ENCODE measurements around the gene ZNF708. TPM values are rescaled to one million over a fixed set of nuclear protein-coding genes. Genes with fewer than 3 reads are reported as not detected.
"Not testable (repeated sequence)": the region's sequence is repeated elsewhere in the genome, so short reads cannot be mapped to it uniquely, and the experiment has no call there.

Gene ZNF708
- total and polyA plus RNA-seq, 2 of the 8 experiments (the other 6 are each of a cell fraction or from before 2014, with no cell fraction given), result 4.1 to 40.0 TPM

GRCh38 chr19:21308773-21309172 lies 20.4 kb downstream of the ZNF708 start (continued):
- TF ChIP-seq SAP30 (IDR thresholded peaks at IDR 0.05; ENCODE audit: insufficient read depth, insufficient replicate concordance, low read length) (no peak), RAD21 (IDR thresholded peaks at IDR 0.05 in 1 of 2, conservative IDR thresholded peaks at IDR 0.05 in 1 of 2; ENCODE audit: low read depth in 2 of 2, low read length in 2 of 2) (no peak), CBX5 (IDR thresholded peaks at IDR 0.05; ENCODE audit: low read depth, low read length) (no peak), TCF12 (IDR thresholded peaks at IDR 0.05; ENCODE audit: low read depth, low read length) (no peak), KDM1A (IDR thresholded peaks at IDR 0.05; ENCODE audit: borderline replicate concordance, low read length) (no peak)

GRCh38 chr19:21306881-21307479 lies 22.2 kb downstream of the ZNF708 start:
- WGBS, 2 experiments (ENCODE audit: extremely low coverage in 1 of 2, insufficient coverage in 1 of 2, insufficient read length in 1 of 2, insufficient replicate concordance in 2 of 2, low coverage in 1 of 2, low lambda C conversion rate in 2 of 2, missing lambda C conversion rate in 1 of 2), result 81% methylated on average over 3 of the region's 3 CpGs; no CpG with 5 or more reads in 1 of the 2 experiments
- H3K23me2 ChIP-seq (ENCODE audit: low read depth, low read length); H4K8ac ChIP-seq (ENCODE audit: extremely low read depth, insufficient read depth, low read length); H3K23ac ChIP-seq (ENCODE audit: insufficient read length); H3K14ac ChIP-seq (ENCODE audit: insufficient read length); DNase-seq (ENCODE audit: low read depth in 1 of 2, low spot score in 2 of 2); H3K79me1 ChIP-seq (ENCODE audit: low read depth, low read length); H3K4me3 ChIP-seq (ENCODE audit: extremely low read depth in 1 of 4, insufficient read depth in 2 of 4, low read depth in 3 of 4, low read length in 4 of 4); H3K4me1 ChIP-seq (replicated peaks in 1 of 4; ENCODE audit: control insufficient read depth in 3 of 4, insufficient read depth in 4 of 4, low read length in 3 of 4); H2BK15ac ChIP-seq (ENCODE audit: low read length); H4K20me1 ChIP-seq (replicated peaks in 1 of 2; ENCODE audit: control insufficient read depth in 1 of 2, insufficient read depth in 2 of 2, low read length in 2 of 2); H3K4me2 ChIP-seq (ENCODE audit: insufficient read depth in 1 of 2, low read depth in 2 of 2, low read length in 2 of 2); H3K9me3 ChIP-seq (ENCODE audit: insufficient read depth in 2 of 2, low read depth in 1 of 2, low read length in 1 of 2); H2AK5ac ChIP-seq (ENCODE audit: low read depth, low read length); H3K18ac ChIP-seq (ENCODE audit: extremely low read depth, low read length); FAIRE-seq; H3K27ac ChIP-seq (ENCODE audit: low read depth, low read length); H3K27me3 ChIP-seq (replicated peaks in 1 of 4; ENCODE audit: control insufficient read depth in 3 of 4, extremely low read depth in 1 of 4, insufficient read depth in 3 of 4, low read length in 3 of 4); H2BK5ac ChIP-seq (ENCODE audit: low read depth, low read length); H3K9ac ChIP-seq (replicated peaks in 1 of 4; ENCODE audit: extremely low read depth in 1 of 4, low read depth in 3 of 4, low read length in 3 of 4); H2BK12ac ChIP-seq (ENCODE audit: low read depth, low read length); H2AFZ ChIP-seq (ENCODE audit: low read length); H3K56ac ChIP-seq (replicated peaks; ENCODE audit: insufficient read length, low read depth, low read length); H2BK120ac ChIP-seq (replicated peaks; ENCODE audit: low read depth, low read length); H3K4ac ChIP-seq (replicated peaks; ENCODE audit: insufficient read length, low read depth, low read length); H2BK20ac ChIP-seq (ENCODE audit: low read length); H4K91ac ChIP-seq (replicated peaks; ENCODE audit: insufficient read length, low read length); H4K5ac ChIP-seq (ENCODE audit: insufficient read length, low read depth, low read length): not testable (repeated sequence)
- peaks cover 0 to 28% of the 10 kb centered on the region in 2 experiments; a peak in 2 of 4 replicates for H3K79me2 ChIP-seq (ENCODE audit: control insufficient read depth in 1 of 2, insufficient read depth in 2 of 2, low read length in 2 of 2)
- peaks cover 0 to 22% (median 3%) of the 10 kb centered on the region in 4 experiments; a peak in 5 of 8 replicates for H3K36me3 ChIP-seq (ENCODE audit: control insufficient read depth in 2 of 4, insufficient read depth in 4 of 4, low read length in 3 of 4)
- CTCF ChIA-PET (ENCODE audit: partially characterized antibody), result interaction anchor here (0.7 kb wide), 1 partner anchor 8 kb away, joined by 3 read pairs; no protein-coding TSS in a partner anchor
- POLR2A ChIA-PET (ENCODE audit: partially characterized antibody), result interaction anchor here (1.0 to 1.9 kb wide), 3 partner anchors 10 to 53 kb away, joined by 3 to 6 read pairs (median 5); no protein-coding TSS in a partner anchor
